Measurements from ENCODE around the gene ZNF423.

The ZNF423 gene

GRCh38 chr16:49491106-49491670 is 364.7 kb downstream of the ZNF423 start:
- no peak for TF ChIP-seq GATA3 (IDR thresholded peaks at IDR 0.05; ENCODE audit: low read depth, low read length)

GRCh38 chr16:49490321-49490705 is 365.6 kb downstream of the ZNF423 start:
- TF ChIP-seq GATA2 (IDR thresholded peaks at IDR 0.05; ENCODE audit: low read depth, low read length) (no peak), GATA3 (IDR thresholded peaks at IDR 0.05; ENCODE audit: low read depth, low read length) (no peak)

- no peak for TF ChIP-seq GATA2 (IDR thresholded peaks at IDR 0.05; ENCODE audit: low read depth, low read length)
- no peak for TF ChIP-seq GATA3 (IDR thresholded peaks at IDR 0.05; ENCODE audit: low read depth, low read length)
Observed at GRCh38 chr16:49489686-49490320, 366.1 kb downstream of the ZNF423 start.

- no peak for TF ChIP-seq GATA3 (IDR thresholded peaks at IDR 0.05; ENCODE audit: low read depth, low read length)
- TF ChIP-seq GATA2 (IDR thresholded peaks at IDR 0.05; ENCODE audit: low read depth, low read length): no peak
Observed at GRCh38 chr16:49488740-49489525, 367.0 kb downstream of the ZNF423 start.

- TF ChIP-seq GATA2 (IDR thresholded peaks at IDR 0.05; ENCODE audit: low read depth, low read length): no peak
- no peak for TF ChIP-seq GATA3 (IDR thresholded peaks at IDR 0.05; ENCODE audit: low read depth, low read length)
Observed at GRCh38 chr16:49488336-49488735, 367.6 kb downstream of the ZNF423 start.

GRCh38 chr16:49487746-49488145 is 368.2 kb downstream of the ZNF423 start:
- TF ChIP-seq GATA3 (IDR thresholded peaks at IDR 0.05; ENCODE audit: low read depth, low read length) (no peak), GATA2 (IDR thresholded peaks at IDR 0.05; ENCODE audit: low read depth, low read length) (no peak)

GRCh38 chr16:49486400-49486799 is 369.5 kb downstream of the ZNF423 start:
- TF ChIP-seq GATA2 (IDR thresholded peaks at IDR 0.05; ENCODE audit: low read depth, low read length) (no peak), GATA3 (IDR thresholded peaks at IDR 0.05; ENCODE audit: low read depth, low read length) (no peak)

- no peak for TF ChIP-seq GATA3 (IDR thresholded peaks at IDR 0.05; ENCODE audit: low read depth, low read length)
- TF ChIP-seq GATA2 (IDR thresholded peaks at IDR 0.05; ENCODE audit: low read depth, low read length): no peak
Observed at GRCh38 chr16:49485663-49486062, 370.2 kb downstream of the ZNF423 start.

GRCh38 chr16:49484936-49485335 is 371.0 kb downstream of the ZNF423 start:
- TF ChIP-seq GATA3 (IDR thresholded peaks at IDR 0.05; ENCODE audit: low read depth, low read length): no peak
- no peak for TF ChIP-seq GATA2 (IDR thresholded peaks at IDR 0.05; ENCODE audit: low read depth, low read length)

- TF ChIP-seq GATA2 (IDR thresholded peaks at IDR 0.05; ENCODE audit: low read depth, low read length) (no peak), GATA3 (IDR thresholded peaks at IDR 0.05; ENCODE audit: low read depth, low read length) (no peak)
Observed at GRCh38 chr16:49484451-49484849, 371.5 kb downstream of the ZNF423 start.

- TF ChIP-seq GATA3 (IDR thresholded peaks at IDR 0.05; ENCODE audit: low read depth, low read length) (no peak), GATA2 (IDR thresholded peaks at IDR 0.05; ENCODE audit: low read depth, low read length) (no peak)
Observed at GRCh38 chr16:49483651-49484450, 372.1 kb downstream of the ZNF423 start.

GRCh38 chr16:49483251-49483650 is 372.7 kb downstream of the ZNF423 start:
- TF ChIP-seq GATA2 (IDR thresholded peaks at IDR 0.05; ENCODE audit: low read depth, low read length) (no peak), GATA3 (IDR thresholded peaks at IDR 0.05; ENCODE audit: low read depth, low read length) (no peak)

- TF ChIP-seq GATA2 (IDR thresholded peaks at IDR 0.05; ENCODE audit: low read depth, low read length) (no peak), GATA3 (IDR thresholded peaks at IDR 0.05; ENCODE audit: low read depth, low read length) (no peak)
Observed at GRCh38 chr16:49482690-49483089, 373.2 kb downstream of the ZNF423 start.

GRCh38 chr16:49478616-49479015 is 377.3 kb downstream of the ZNF423 start:
- TF ChIP-seq GATA2 (IDR thresholded peaks at IDR 0.05; ENCODE audit: low read depth, low read length): no peak

Data from SH-SY5Y (cell line).